ENCODE data around the gene ATAT1.
"Not testable (repeated sequence)": the region's sequence is repeated elsewhere in the genome, so short reads cannot be mapped to it uniquely, and the experiment has no call there.

Gene ATAT1

DNA sequence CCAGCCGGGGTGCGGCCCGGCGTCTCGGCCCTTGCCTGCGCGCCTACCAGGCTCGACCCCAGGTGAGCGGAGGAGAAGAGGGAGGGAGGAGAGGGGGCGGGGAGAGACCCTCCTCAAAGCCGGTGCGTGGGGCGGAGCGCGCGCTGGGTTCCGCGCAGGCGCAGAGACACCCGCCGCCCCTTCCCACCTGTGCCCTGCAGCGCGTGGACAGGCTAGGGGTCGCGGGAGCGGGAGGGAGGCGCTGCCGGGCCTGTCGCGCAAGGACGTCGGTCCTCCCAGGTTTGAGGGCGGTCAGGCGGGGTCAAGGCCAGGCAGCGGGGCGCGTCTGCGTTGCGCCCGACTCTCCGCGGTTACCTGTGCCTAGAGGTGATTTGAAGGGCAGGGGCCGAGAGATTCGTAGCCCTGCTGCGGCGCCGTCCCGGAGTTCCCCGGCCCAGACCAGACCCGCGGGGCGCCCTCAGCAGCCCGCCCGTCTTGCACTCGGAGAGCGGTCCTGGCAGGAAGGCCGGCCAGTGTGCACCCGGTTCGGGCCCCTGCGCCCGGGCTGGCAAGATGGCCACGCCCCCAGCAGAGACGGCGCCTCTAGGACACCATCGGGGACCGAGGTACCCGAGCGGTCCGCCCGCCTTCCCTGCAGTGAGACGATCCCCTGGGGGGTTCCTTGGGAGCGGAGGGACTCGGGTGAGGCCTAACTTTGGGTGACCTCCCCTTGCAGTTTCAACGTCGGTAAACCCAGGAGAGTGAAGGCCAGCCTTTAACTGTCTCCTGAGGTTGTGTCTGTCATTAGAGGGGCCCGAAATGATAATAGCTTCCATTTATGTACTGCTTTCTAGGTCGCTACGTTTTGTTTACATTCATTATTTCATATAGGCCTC, 20.8 kb downstream of the ATAT1 start:
- DNase-seq (ENCODE audit: low read depth in 3 of 3): peak; percentile 63 to 73 (median 70)

DNA sequence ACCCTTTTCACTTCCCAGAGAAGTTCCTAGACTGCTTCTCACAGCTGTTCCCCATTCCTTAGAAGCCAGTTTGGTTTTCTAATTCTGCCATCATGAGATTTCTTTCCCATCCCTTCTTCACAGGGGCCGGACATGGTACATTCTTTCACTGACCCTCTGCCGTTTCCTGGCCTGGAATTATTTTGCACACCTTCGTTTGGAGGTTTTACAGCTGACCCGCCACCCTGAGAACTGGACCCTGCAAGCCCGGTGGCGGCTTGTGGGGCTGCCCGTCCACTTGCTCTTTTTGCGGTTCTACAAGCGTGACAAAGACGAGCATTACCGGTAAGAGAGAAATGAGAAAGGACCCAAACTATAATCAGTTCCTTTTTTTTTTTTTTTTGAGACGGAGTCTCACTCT, 24.5 kb downstream of the ATAT1 start:
- no peak for DNase-seq (ENCODE audit: low read depth in 3 of 3)

DNA sequence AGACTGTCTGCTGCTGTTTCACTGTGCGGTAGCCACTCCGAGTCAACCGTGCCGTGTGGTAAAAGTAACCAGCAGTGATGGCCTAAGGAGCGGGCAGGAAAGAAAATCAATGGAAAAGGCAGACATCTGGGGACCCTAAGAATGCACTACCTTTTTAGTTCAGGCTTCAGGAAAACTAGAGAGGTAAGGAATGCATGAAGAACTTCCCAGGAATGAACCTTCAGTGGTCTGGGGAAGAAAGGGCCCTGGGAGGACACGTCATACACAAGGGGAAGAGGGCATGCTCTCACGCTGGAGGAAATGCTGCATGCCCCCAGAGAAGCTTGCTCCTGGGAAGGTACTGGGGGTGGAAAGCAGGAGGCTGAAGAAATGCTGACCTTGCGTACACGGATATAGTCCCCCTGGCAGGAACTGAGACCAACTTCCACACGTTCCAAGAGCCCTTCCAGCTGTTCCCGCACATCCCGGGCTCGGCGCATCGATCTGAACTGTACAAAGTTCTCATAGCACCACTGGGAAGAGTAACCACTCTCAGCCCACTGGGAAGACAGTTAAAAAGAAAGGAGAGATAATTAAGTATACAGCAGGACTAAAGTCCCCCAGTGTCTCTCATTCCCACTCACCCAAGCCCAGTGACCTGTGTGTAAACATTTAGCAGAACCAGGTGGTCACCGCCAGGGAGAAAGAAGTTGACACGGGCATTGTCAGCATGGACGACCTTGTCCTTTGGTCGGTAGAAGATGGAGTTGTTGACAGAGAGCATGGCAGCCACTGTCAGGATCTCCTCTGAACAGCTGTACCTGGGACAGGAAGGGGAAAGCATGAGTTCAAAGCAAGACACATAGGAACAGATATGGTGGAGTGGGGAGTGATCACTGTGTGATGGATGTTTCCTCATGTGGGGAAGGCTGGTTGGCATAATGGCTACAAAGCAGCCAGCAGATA, 28.4 kb downstream of the ATAT1 start:
- DNase-seq (ENCODE audit: low read depth in 3 of 3): no peak

DNA sequence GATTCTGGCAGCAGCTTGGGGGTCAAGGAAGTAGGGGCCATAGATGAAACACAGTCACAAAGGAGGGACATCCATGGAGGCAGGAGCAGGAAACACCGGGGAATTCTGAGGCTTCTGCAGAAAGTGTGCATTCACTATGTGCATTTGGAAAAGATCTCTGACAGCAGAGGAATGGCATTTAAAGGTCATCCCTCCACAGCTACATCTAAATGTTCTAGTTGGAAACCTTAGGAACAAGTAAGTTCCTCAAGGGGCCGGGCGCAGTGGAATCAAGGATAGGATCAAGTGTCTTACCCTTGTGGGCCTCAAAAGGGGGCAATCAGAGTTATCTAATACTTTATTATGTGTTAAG, 29.0 kb downstream of the ATAT1 start:
- no peak for DNase-seq (ENCODE audit: low read depth in 3 of 3)

DNA sequence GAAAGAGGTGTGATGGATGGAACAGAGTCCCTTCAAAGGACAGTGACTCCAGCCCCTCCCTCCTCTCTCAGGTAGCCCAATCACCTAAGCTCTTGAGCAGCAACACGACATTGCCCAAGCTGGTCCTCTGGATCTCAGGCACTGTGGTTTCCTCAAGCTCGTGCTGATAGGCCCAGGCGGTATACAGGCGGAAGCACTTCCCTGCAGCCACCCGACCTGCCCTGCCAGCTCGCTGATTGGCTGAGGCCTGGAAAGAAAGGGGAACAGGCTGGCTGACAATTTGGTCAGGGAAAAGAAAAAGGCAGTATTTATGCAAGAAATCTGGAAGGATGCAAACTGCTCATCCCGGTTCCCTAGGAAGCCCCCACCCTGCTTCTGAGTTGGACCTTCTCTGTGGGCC, 29.8 kb downstream of the ATAT1 start:
- no peak for DNase-seq (ENCODE audit: low read depth in 3 of 3)

DNA sequence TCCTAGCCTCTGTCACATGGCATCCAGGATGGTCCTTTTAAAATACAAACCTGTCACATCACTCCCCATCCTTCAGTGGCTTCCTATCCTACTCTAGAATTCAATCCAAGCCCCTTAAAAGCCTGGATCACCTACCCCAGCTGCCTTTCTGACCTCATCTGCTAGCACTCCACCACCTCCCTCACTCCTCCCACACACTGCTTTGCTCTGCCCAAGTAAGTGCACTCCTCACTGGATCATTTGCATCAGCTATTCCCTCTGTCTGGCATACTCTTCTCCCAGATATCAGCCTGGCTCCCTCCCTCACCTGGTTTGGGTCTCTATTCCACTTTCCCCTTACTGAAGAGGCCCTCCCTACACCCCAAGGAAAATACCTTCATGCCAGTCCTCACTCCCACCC, 30.8 kb downstream of the ATAT1 start:
- DNase-seq (ENCODE audit: low read depth in 3 of 3): no peak

DNA sequence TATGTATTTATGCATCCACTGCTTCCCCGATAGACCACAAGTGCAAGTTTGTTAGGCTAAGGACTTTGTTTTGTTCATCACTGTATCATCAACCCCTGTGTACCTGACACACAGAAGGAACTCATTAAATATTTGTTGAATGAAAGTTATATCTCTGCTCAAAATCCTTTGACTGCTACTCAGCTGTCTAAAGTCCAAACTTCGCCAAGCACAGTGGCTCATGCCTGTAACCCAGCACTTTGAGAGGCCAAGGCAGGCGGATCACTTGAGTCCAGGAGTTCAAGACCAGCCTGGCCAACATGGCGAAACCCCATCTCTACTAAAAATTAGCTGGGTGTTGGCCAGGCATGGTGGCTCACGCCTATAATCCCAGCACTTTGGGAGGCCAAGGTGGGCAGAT, 31.2 kb downstream of the ATAT1 start:
- DNase-seq (ENCODE audit: low read depth in 3 of 3): not testable (repeated sequence)

DNA sequence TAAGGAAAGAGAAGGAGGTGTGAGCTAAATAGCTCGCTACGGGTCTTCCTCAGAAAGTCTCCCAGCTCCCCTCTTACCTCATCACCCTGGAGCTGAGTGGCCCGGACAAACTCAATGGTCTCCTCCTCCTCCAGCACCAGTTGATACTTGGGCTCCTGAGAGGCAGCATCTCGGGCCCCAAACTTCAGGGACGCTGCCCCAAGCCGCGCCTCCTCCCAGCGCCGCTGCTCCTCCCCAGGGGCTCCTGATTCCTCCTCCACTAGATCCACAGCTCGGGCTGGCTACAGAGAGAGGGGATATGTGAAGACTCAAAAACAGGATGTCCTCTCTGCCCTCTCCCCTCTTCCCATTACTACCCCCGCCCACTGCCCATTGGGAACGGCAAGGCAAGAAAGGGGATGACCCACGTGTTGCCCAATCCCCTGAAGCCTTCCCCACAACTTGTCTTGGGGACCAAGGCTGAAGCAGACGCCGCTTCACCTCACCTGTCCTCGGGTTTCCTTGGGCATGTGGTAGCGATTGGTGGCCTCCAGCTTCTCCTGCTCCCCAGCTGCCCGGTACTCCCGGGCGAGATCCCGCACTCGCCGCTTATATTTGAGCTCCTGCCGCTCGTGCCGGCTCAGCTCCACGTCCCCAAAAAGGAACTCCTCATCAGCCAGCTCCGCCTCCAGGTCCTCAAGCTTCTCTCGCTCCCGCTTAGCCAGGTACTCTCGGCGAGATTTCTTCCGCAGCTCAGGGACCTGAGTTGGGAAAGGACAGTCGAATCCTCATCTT, 38.5 kb downstream of the ATAT1 start:
- DNase-seq (ENCODE audit: low read depth in 3 of 3): no peak

DNA sequence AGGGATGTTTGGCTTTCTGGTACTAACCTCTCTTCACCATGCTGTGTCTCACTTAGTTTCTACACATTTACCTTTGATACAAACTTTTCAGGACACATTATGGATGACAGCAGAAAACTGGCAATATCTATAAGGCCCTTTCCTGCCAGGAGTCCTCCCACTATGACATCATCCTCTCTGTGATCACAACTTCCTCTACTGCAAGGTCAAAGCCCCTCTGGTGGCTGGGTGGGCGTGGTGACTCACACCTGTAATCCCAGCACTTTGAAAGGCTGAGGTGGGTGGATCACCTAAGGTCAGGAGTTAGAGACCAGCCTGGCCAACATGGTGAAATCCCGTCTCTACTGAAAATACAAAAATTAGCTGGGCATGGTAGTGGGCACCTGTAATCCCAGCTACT, 39.6 kb downstream of the ATAT1 start:
- peak in 1 of 3 donors; percentile 43 for DNase-seq (ENCODE audit: low read depth in 3 of 3)

DNA sequence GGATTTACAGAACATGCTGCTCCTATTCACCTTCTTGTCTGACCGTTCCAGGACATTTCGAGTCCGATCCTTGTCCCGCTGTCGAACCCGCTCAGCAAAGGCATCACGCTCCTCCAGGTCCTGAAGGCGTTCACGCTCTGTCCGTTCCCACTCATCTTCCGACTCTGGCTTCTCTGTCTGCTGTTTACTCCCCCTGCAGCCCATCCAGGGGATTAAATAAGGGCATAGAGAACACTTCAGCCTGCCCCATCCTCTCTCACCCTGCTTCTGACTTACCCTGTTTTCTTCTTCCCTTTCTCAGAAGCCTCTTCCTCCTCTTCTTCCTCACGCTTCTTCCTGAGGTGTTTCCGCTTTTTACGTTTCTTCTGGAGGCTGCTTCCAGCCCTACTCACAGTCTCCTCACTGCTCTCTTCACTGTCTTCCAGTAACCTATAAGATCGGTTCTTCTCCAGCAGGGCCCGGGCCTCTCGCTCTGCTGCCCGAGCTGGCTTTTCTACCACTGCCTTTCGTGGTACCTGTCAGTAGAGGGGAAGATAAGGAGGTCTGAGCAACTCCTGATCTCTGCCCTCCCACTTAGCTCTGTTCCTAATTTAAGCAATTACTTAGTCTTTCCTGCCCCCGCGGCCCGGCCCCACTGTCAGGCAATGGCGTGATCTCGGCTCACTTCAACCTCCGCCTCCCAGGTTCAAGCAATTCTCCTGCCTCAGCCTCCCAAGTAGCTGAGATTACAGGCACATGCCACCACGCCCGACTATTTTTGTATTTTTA, 44.3 kb downstream of the ATAT1 start:
- DNase-seq (ENCODE audit: low read depth in 3 of 3): no peak

DNA sequence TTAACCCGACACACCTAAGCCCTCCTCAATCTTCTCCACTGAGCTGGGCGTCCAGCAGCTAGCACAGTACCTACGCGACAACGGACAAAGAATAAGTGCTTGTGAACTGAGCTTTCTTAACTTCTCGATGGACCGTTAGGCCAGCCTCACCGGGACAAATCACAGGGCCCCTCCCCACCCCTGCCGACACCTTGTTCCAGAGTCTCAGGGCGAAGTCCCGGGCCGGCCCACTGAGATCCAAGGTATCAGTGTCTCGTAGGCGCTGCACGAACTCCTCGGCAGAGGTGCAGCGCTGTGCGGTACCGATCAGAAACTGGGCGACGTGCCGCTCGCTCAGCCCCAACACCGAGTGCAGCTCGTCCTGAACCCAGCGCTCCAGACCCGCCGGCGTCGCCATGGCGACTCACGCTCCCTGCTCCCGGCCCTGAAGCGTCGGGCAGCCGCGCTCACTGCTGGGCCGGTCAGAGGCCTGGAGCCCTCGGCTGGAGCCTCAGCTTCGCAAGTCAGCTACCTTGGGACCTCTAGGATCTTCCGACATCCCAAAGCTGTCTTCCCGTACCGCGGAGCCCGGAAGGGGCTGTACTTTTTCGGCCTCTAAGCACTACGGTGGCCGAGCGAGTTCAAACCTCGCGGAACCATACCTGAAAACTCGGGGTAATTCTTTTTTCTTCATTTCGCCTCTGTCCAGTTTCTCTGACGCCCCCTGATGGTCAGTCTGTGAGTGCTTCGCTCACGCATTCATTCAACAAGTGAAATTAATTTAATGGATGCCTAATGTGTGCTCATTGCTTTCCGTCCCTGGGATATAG, 46.0 kb downstream of the ATAT1 start, which contains the start of gene DHX16:
TSS of gene DHX16 (minus strand) at position 562 of the 809 bp plus-strand sequence. CDS start at position 397, 165 bp downstream.
- peak; percentile 79 to 93 (median 87) for DNase-seq (ENCODE audit: low read depth in 3 of 3)

DNA sequence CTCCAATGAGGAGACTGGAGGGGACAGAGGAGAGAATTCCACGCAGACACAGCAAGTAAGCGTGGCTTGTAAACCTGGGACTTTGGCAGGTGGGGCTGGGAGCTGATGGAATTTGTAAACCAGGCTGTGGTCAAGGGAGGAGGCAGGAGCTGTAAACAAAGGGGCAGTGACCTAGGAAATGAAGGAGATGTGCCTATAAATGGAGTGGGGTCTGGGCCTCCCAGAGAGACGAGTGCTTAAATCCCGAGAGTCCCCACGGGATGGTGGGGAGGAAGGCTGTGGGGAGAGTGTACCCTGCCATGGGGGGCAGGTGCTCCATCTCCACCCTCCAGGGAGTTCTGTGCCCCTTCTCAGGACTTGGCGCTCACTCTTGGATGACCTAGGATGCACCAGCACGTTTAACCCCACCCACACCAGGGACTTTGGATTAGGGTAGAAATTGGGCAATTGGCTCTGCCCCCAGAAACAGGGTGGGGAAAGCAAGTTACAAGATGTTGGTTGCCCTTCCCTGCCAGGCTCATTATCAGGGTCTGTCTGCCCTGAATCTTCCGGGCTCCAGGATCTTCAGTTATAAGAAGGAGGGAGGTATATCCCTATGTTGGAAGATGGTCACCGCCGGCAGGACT, 50.1 kb downstream of the ATAT1 start:
- no peak for DNase-seq (ENCODE audit: low read depth in 3 of 3)

DNA sequence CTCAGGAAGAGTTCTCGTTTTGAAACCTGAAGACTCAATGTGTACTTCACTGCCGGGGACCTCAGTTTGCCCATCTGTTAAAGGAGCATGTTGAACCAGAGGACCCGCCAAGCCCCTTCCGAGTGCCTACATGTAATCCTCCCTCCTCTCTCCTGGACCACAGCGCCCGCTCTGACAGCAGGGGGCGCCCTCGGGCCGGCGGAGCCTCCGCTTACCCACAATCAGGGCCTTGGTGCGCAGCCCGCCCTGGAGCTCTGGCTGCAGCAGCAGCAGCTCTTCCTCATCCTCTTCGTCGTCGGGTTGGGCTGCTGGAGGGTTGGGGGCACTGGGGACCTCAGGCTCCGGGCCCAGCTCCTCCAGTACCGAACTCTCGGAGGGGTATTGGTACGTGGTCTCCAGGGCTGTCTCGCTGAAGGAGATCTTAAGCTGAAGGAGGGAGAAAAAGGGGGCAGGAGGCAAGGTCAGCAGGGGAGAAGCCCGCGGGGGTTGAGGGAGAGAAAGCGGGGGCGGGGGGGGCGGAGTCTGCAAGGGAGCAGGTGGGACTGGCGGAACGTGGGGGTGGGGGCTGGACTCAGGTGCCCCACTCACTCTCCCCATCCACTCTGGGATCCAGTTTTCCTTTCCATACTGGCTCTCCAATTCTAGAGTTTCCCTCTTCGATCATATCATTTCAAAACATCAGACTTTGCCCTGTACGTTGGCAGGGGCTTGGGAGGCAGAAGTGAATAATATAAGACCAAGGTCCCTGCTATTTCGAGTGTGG, 52.5 kb downstream of the ATAT1 start:
- DNase-seq (ENCODE audit: low read depth in 3 of 3): peak; percentile 82 to 86 (median 84)

DNA sequence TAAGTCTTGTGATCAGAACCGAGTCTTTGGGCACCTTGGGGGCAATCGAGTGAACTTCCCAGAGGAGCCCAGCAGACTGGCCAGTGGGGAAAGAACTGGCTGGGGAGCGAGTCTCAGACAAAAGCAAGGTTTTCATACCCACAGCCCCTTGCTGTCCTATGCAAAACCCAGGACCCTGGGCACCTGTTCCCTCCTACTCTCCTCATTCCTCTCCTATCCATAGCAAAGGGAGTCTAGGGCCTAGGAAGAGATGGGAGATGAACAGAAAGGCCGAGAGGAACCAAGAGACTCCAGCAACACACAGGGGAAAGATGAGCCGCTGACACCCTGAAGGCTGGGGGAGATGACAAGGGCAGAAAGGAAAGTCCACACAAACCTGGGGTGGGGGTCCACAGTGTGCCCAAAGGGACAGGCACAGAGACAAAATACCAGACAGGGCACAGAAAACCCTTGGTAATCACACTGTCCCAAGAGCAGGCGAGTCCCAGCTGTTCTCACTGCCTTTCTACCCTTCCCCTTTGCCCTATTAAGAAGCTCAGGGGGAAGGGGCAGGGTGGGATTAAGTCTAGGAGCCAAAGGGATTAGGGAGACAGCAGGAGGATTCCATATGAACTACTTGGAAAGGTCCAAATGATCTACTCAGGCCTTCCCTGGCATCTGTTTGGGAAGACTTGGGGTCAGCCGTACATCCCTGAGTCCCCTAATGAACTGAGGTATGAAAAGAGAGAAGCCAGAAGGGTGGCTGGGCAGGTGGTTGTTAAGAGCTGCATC, 53.3 kb downstream of the ATAT1 start:
- DNase-seq (ENCODE audit: low read depth in 3 of 3): no peak

DNA sequence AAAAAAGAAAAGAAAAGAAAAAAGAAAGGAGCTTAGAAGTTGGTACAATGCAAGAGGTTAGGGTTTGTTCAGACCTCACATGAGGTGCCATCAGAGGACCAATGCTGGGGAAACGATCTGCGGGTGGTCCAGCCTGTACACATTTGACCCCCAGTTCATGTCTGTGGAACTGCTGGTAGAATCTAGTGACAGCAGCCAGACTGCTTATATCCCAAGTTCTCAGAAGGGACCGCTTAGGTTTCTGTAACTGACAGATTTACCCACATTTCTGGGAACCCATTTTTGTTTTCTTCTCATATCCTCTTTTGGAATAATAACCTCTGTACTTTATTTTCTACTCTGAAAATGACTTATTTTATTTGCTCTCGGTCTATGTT, 55.1 kb downstream of the ATAT1 start:
- no peak for DNase-seq (ENCODE audit: low read depth in 3 of 3)

DNA sequence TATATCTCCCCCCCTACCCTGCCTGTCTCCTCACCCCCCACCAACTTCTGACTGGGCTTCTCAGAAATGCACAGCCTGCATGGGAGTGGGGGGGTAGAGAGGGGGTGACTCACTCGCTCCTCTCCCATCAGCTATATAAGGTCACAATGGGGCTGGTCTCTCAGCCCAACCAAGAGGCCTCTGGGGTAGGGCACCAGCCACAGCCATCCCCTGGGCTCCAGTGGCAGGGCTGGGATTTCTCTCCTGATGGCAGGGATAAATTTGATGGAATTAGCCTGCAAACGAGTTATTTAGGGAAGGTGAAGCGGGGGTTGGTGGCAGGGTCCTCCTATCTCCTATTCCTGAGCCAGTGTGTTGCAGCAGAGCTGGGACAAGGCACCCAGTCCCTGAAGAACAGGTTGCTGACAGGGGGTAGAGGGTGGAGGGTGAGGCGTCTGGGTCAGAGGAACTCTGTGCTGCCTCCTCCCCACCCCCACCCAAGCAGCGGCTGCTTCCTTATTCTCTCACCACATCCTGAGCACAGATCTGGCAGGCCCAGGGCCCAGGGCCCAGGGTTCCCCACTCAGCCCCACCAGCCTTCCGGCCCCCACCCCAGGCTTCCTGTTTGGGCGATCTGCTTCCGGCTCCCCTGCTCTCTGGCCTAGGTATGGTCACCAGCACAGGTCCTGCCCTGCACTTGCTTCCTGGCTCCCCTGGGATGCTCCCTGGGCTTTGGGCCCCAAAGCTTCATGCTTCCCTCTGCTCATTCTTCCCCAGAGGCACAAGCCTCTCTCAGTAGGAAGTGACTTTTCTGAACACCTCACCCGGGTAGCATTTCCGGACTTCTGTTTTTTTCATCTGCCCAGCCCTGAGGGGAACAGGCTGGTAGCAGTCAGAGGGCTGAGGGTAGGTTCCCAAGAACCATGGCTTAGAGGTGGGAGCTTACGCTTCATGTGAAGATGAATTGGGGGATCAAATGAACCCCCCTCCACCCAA, 55.8 kb downstream of the ATAT1 start:
- DNase-seq (ENCODE audit: low read depth in 3 of 3): peak; percentile 63 to 82 (median 81)

Measured in stimulated activated CD4-positive, alpha-beta T cell treated with anti-CD3 and anti-CD28 coated beads, TNF-alpha, amount 100 ng/mL, for 48 hours (primary cell).